Astrocyte of the cerebellum (primary cell): Measurements from ENCODE around the gene CCDC28B.

Source experiments
- DNase-seq: peaks from one replicate; pipeline ENCODE4 v3.0.0-alpha.2; 2011; ENCODE audit warnings: low read depth
- H3K4me3 ChIP-seq: 2 replicates; pipeline ENCODE4 v1.5.1; 2011; ENCODE audit warnings: mild to moderate bottlenecking, low read depth, low read length, moderate library complexity
- in situ Hi-C: cut with HindIII; loops from 2 replicates; pipeline ENCODE4 v1.10.0; 2017; ENCODE audit warnings: low sequenced_read_pairs
- TF ChIP-seq, protein P1 (sequence below): IDR thresholded peaks from 2 replicates; pipeline ENCODE4 v1.5.1; 2012; ENCODE audit warnings: low read length, low read depth, moderate library complexity, mild to moderate bottlenecking; ENCODE audit errors: missing control alignments

CCDC28B gene

GRCh38 chr1:32234792-32235191 lies 34.4 kb downstream of the CCDC28B start:
- no peak overlapping the region for H3K4me3 ChIP-seq
- TF ChIP-seq, protein P1, sequence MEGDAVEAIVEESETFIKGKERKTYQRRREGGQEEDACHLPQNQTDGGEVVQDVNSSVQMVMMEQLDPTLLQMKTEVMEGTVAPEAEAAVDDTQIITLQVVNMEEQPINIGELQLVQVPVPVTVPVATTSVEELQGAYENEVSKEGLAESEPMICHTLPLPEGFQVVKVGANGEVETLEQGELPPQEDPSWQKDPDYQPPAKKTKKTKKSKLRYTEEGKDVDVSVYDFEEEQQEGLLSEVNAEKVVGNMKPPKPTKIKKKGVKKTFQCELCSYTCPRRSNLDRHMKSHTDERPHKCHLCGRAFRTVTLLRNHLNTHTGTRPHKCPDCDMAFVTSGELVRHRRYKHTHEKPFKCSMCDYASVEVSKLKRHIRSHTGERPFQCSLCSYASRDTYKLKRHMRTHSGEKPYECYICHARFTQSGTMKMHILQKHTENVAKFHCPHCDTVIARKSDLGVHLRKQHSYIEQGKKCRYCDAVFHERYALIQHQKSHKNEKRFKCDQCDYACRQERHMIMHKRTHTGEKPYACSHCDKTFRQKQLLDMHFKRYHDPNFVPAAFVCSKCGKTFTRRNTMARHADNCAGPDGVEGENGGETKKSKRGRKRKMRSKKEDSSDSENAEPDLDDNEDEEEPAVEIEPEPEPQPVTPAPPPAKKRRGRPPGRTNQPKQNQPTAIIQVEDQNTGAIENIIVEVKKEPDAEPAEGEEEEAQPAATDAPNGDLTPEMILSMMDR = no peak
- no peak for DNase-seq
- in situ Hi-C loops = no loop called here

- H3K4me3 ChIP-seq = no peak overlapping the region
- TF ChIP-seq, protein P1 = no peak
- in situ Hi-C loops = no loop called here
- DNase-seq = no peak
Measured at GRCh38 chr1:32239337-32239736, 38.9 kb downstream of the CCDC28B start.

DNA sequence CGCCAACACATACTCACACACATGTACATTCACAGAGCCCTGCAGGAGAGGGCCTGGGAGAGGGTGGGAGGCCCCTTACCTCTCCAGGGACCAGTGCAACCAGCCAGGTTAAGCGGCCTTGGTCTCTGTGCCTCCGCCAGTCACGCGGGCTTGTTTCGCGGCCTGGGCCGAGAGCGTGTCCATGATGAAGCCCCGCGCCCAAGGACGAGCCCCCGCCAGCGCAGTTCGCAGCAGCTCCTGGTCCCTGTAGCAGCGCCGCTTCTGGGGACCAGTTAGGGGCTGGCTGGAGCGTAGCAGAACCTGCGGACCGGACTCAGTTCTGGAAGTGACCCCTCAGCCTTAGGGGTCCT lies 39.4 kb downstream of the CCDC28B start:
- TF ChIP-seq, protein P1 = no peak
- no peak for DNase-seq
- peak overlapping the region; percentile 40 for H3K4me3 ChIP-seq
- in situ Hi-C loops = loop anchor here (5.0 kb wide), 1 partner anchor 83 kb away; no protein-coding TSS in a partner anchor

DNA sequence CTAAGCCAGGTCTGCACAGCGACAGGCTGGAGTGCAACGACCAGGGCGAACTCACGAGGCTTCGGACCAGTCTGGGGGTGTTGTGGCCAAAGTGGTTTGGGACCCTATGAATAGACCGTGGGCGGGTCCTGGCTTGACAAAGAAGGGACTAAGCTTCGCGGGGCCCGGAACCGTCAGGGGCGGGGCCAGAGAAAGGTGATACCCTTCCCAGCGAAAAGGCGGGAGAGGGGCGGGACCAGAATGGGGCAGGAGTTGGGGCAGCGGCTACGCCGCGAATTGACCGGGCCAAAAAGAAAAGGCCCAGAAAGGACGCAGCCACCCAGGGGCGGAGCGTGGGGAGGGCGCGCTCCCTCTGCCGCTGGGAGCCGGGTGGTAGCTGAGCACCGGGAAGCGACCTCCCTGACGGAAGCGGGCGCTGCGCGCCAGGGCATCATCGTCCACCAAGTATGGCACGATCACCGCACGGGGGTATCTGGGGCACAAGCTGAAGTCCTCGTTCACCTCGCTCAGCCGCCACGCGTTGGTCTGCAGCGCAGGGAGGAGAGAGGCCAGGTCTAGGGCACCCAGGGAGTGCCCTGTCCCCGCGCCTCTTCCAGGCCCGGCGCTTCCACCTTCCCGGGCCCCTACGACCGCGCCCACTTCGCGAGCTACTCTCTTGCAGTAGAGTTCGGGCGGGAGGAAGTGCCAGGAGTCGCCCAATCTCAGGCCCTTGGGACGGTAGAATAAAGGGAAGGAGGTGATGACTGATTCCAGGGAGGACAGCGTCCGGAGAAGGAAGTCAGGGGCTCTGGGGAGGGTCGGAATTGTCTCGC lies 40.0 kb downstream of the CCDC28B start:
- H3K4me3 ChIP-seq = peak overlapping the region; percentile 40
- no peak for DNase-seq
- TF ChIP-seq, protein P1 = no peak
- in situ Hi-C loops = loop anchor here (5.0 kb wide), 1 partner anchor 82 kb away; no protein-coding TSS in a partner anchor

- TF ChIP-seq, protein P1 = peak; percentile 2
- in situ Hi-C loops = loop anchor here (5.0 kb wide), 1 partner anchor 81 kb away; no protein-coding TSS in a partner anchor
- H3K4me3 ChIP-seq = peak overlapping the region; percentile 40
- DNase-seq = no peak
Measured at GRCh38 chr1:32241001-32241763, 40.8 kb downstream of the CCDC28B start.

DNA sequence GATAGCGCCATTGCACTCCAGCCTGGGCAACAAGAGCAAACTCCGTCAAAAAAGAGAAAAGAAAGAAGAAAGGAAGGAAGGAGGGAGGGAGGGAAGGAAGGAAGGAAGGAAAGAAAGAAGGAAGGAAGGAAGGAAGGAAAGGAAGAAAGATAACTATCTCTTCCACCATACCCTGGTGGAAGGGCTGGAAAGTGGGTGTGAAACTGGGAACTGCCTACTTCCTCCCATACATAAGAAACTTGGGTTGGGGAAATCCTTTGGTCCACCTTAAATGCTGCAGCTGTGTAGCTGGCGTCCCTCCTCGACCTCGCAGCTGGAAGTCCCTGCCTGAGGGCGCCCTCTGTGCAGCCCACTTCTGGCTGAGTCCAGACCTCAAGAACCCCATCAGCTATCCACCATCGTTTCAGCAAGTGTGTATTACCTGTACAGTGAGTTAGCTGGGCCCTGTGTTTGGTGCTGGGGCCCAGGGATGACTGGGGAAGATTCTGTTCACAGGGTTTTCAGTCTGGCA lies 42.0 kb downstream of the CCDC28B start:
- H3K4me3 ChIP-seq = no peak overlapping the region
- in situ Hi-C loops = loop anchor here (5.0 kb wide), 1 partner anchor 80 kb away; no protein-coding TSS in a partner anchor
- no peak for DNase-seq
- TF ChIP-seq, protein P1 = no peak
